Hepatocyte (in vitro differentiated cells): Measurements from ENCODE around the gene BGN. TPM values are rescaled to one million over a fixed set of nuclear protein-coding genes. Genes with fewer than 3 reads are reported as not detected.

Experiments
- DNase-seq: peaks from one replicate; pipeline ENCODE4 v3.0.0-alpha.2; 2016; ENCODE audit warnings: low spot score
- H2AFZ ChIP-seq: fragments of 200-600 bp; sonication (generic); 2 replicates; pipeline ENCODE4 v1.6.0; 2016; ENCODE audit warnings: antibody characterized with exemption, mild to moderate bottlenecking
- H3K27ac ChIP-seq: fragments of 200-600 bp; sonication (generic); 2 replicates; pipeline ENCODE4 v1.5.1; 2016; ENCODE audit warnings: mild to moderate bottlenecking
- H3K27me3 ChIP-seq: fragments of 200-600 bp; sonication (generic); 2 replicates; pipeline ENCODE4 v1.6.1; 2016
- H3K36me3 ChIP-seq: fragments of 200-600 bp; sonication (generic); replicated peaks from 2 replicates; pipeline ENCODE4 v1.5.1; 2016; ENCODE audit warnings: low read depth; ENCODE audit not compliant: insufficient read depth
- H3K4me1 ChIP-seq: fragments of 200-600 bp; sonication (generic); 2 replicates; pipeline ENCODE4 v1.5.1; 2016; ENCODE audit warnings: mild to moderate bottlenecking, moderate library complexity; ENCODE audit not compliant: insufficient read depth
- H3K4me2 ChIP-seq: fragments of 200-600 bp; sonication (generic); 2 replicates; pipeline ENCODE4 v1.6.0; 2016
- H3K4me3 ChIP-seq: fragments of 200-600 bp; sonication (generic); 2 replicates; pipeline ENCODE4 v1.5.1; 2016; ENCODE audit warnings: mild to moderate bottlenecking
- H3K79me2 ChIP-seq: fragments of 200-600 bp; sonication (generic); 2 replicates; pipeline ENCODE4 v1.6.0; 2017; ENCODE audit warnings: mild to moderate bottlenecking
- H3K9me2 ChIP-seq: fragments of 200-600 bp; sonication (generic); replicated peaks from 2 replicates; pipeline ENCODE4 v1.6.0; 2017; ENCODE audit warnings: mild to moderate bottlenecking; ENCODE audit not compliant: insufficient read depth
- H3K9me3 ChIP-seq: fragments of 200-600 bp; sonication (generic); 2 replicates; pipeline ENCODE4 v1.5.1; 2016; ENCODE audit warnings: low read depth, mild to moderate bottlenecking
- H4K20me1 ChIP-seq: fragments of 200-600 bp; sonication (generic); 2 replicates; pipeline ENCODE4 v1.6.0; 2016; ENCODE audit warnings: mild to moderate bottlenecking; ENCODE audit not compliant: insufficient read depth, poor library complexity, severe bottlenecking
- CTCF ChIP-seq: fragments of 200-600 bp; sonication (generic); IDR thresholded peaks from 2 replicates; pipeline ENCODE4 v1.5.1; 2016; ENCODE audit warnings: antibody characterized with exemption, mild to moderate bottlenecking; ENCODE audit not compliant: poor library complexity
- EZH2 ChIP-seq: fragments of 200-600 bp; sonication (generic); IDR thresholded peaks from 2 replicates; pipeline ENCODE4 v1.6.1; 2016; ENCODE audit warnings: antibody characterized with exemption, mild to moderate bottlenecking, borderline replicate concordance
- EZH2phosphoT487 ChIP-seq: fragments of 200-600 bp; sonication (generic); IDR thresholded peaks from one replicate; pipeline ENCODE4 v1.6.1; 2018; ENCODE audit warnings: antibody characterized with exemption, mild to moderate bottlenecking, low read depth, moderate library complexity; ENCODE audit not compliant: unreplicated experiment, severe bottlenecking
- WGBS: methylation state at CpG from one replicate; pipeline ENCODE4 v1.1.6; 2016; ENCODE audit warnings: low lambda C conversion rate; ENCODE audit errors: missing lambda C conversion rate; 5-methylcytosine and 5-hydroxymethylcytosine counted together
- polyA plus RNA-seq: library from polyadenylated mRNA; unstranded; fragments of >200 nt; fragmentation: Nextera tagmentation; extraction: Ambion mirVana; gene quantifications from 2 replicates; pipeline ENCODE4 v1.2.1, GENCODE V29; 2016
- total RNA-seq: library from RNA; depleted of rRNA; stranded (reverse); fragments of >200 nt; gene quantifications from 2 replicates; pipeline ENCODE4 v1.2.3, GENCODE V29; 2014

BGN gene
- total and polyA plus RNA-seq, 2 experiments from 2014 or later, result 14.5 to 27.5 TPM

GRCh38 chrX:153520287-153520917, 25.6 kb downstream of the BGN start:
- Histone ChIP-seq H3K79me2 (no peaks in the 10 kb centered on the region), H3K27me3 (peaks cover 6% of the 10 kb centered on the region), H3K4me3 (no peak overlapping the region), H3K4me2 (no peak overlapping the region), H4K20me1 (no peaks in the 10 kb centered on the region), H2AFZ (no peak overlapping the region), H3K36me3 (no peaks in the 10 kb centered on the region), H3K27ac (no peak overlapping the region), H3K9me3 (no peaks in the 10 kb centered on the region), H3K4me1 (no peaks in the 10 kb centered on the region), H3K9me2 (no peaks in the 10 kb centered on the region)
- WGBS, result 76% methylated on average over 7 of the region's 7 CpGs
- TF ChIP-seq EZH2 (no peak), CTCF (no peak), EZH2phosphoT487 (no peak)
- DNase-seq, result no peak

GRCh38 chrX:153521034-153521433, 26.3 kb downstream of the BGN start:
- H4K20me1 ChIP-seq, result no peaks in the 10 kb centered on the region
- TF ChIP-seq EZH2 (no peak), EZH2phosphoT487 (no peak)
- no peak overlapping the region for H3K4me2 ChIP-seq
- no peaks in the 10 kb centered on the region for H3K9me3 ChIP-seq
- DNase-seq, result no peak
- no peaks in the 10 kb centered on the region for H3K79me2 ChIP-seq
- no peaks in the 10 kb centered on the region for H3K4me1 ChIP-seq
- no peaks in the 10 kb centered on the region for H3K36me3 ChIP-seq
- H2AFZ ChIP-seq, result no peak overlapping the region
- WGBS, result 82% methylated on average over 9 of the region's 9 CpGs
- H3K27me3 ChIP-seq, result peaks cover 6% of the 10 kb centered on the region
- H3K9me2 ChIP-seq, result no peaks in the 10 kb centered on the region
- H3K27ac ChIP-seq, result no peak overlapping the region
- no peak overlapping the region for H3K4me3 ChIP-seq

GRCh38 chrX:153522259-153522658, 27.5 kb downstream of the BGN start:
- Histone ChIP-seq H3K4me3 (no peak overlapping the region), H3K27me3 (peaks cover 6% of the 10 kb centered on the region), H3K27ac (no peak overlapping the region), H3K79me2 (no peaks in the 10 kb centered on the region), H3K9me3 (no peaks in the 10 kb centered on the region), H3K4me1 (no peaks in the 10 kb centered on the region), H3K9me2 (no peaks in the 10 kb centered on the region), H2AFZ (no peak overlapping the region), H4K20me1 (no peaks in the 10 kb centered on the region), H3K4me2 (no peak overlapping the region), H3K36me3 (no peaks in the 10 kb centered on the region)
- no peak for DNase-seq
- TF ChIP-seq EZH2 (no peak), CTCF (no peak), EZH2phosphoT487 (no peak)
- WGBS, result 68% methylated on average over 12 of the region's 12 CpGs

- TF ChIP-seq CTCF, result no peak
- no peak for TF ChIP-seq EZH2phosphoT487
- TF ChIP-seq EZH2, result no peak
- Histone ChIP-seq H3K4me1 (no peaks in the 10 kb centered on the region), H3K9me3 (no peaks in the 10 kb centered on the region), H3K79me2 (no peaks in the 10 kb centered on the region), H3K4me2 (no peak overlapping the region), H2AFZ (no peak overlapping the region), H3K9me2 (no peaks in the 10 kb centered on the region), H3K4me3 (no peak overlapping the region), H4K20me1 (no peaks in the 10 kb centered on the region), H3K27ac (no peak overlapping the region), H3K36me3 (no peaks in the 10 kb centered on the region), H3K27me3 (peaks cover 4% of the 10 kb centered on the region)
- 85% methylated on average over 7 of the region's 7 CpGs for WGBS
- no peak for DNase-seq
Observed at GRCh38 chrX:153523269-153523668, 28.5 kb downstream of the BGN start.
